Right lobe of liver (tissue), 6 donors: ENCODE data around the gene ATP6V1A. TPM values are rescaled to one million over a fixed set of nuclear protein-coding genes. Genes with fewer than 3 reads are reported as not detected.
A peak's percentile ranks its signal among the peaks of the same experiment; 100 is the strongest.

ENCODE experiments used
- ATAC-seq, 4 donors: fragments of 200-7000 bp; cut with Tn5 transposase; one replicate each; pipeline ENCODE4 v1.9.1; 2020; ENCODE audit warnings: mild to moderate bottlenecking in 4 of 4, moderate library complexity in 4 of 4
- DNase-seq, 3 donors: peaks; one replicate each; pipeline ENCODE4 v3.0.0-alpha.2; 2020
- H3K27ac ChIP-seq, 3 donors: fragments of 200-600 bp; one replicate each; pipeline ENCODE4 v1.8.0; 2022
- H3K27me3 ChIP-seq, 2 donors: fragments of 200-600 bp; one replicate each; pipeline ENCODE4 v1.8.0; 2022
- H3K36me3 ChIP-seq, 4 donors: fragments of 200-600 bp; sonication (generic) in 1 of 4; one replicate each; pipeline versions ENCODE4 v1.5.1 to v1.8.0; 2017 to 2022; ENCODE audit warnings: control low read depth in 1 of 4
- H3K4me1 ChIP-seq, 4 donors: fragments of 200-600 bp; sonication (generic) in 1 of 4; one replicate each; pipeline versions ENCODE4 v1.5.1 to v1.8.0; 2017 to 2022; ENCODE audit warnings: control low read depth in 1 of 4
- H3K4me3 ChIP-seq, 3 donors: fragments of 200-600 bp; one replicate each; pipeline ENCODE4 v1.8.0; 2022
- H3K9me3 ChIP-seq, 4 donors: fragments of 200-600 bp; sonication (generic) in 1 of 4; one replicate each; pipeline versions ENCODE4 v1.5.1 to v1.8.0; 2017 to 2022; ENCODE audit warnings: control low read depth in 1 of 4
- POLR2A ChIP-seq: fragments of 450-650 bp; IDR thresholded peaks from one replicate; pipeline ENCODE4 v1.6.1; 2017; ENCODE audit warnings: antibody characterized with exemption, mild to moderate bottlenecking
- WGBS: methylation state at CpG from one replicate; pipeline ENCODE4 v1.1.6; 2018; ENCODE audit warnings: low coverage, low lambda C conversion rate; ENCODE audit not compliant: insufficient coverage; ENCODE audit errors: missing lambda C conversion rate; 5-methylcytosine and 5-hydroxymethylcytosine counted together
- intact Hi-C, 2 donors: fragments of 100-400 bp; cut with DNase I; formaldehyde crosslinking; loops; one replicate each; pipeline versions ENCODE4 v1.11.2 to v1.14.1; 2022
- total RNA-seq, 6 experiments: library from RNA; depleted of rRNA in 2 of 6; stranded (reverse); fragments of >200 nt in 2 of 6; fragmentation: NEBNext Ultra II Directional in 3 of 6; extraction: Animal tissue kit (Norgen Biotek cat#: 25700) in 3 of 6; gene quantifications; one replicate each; pipeline versions ENCODE4 v1.1.0 to v1.2.4, GENCODE V29; 2016 to 2023
- TF ChIP-seq, protein P1 (sequence below), 4 donors: fragments of 200-600 bp in 3 of 4; fragments of 450-650 bp in 1 of 4; IDR thresholded peaks; one replicate each; pipeline versions ENCODE4 v1.5.1 to v1.8.0; 2016 to 2022; ENCODE audit warnings: antibody characterized with exemption in 4 of 4, mild to moderate bottlenecking in 2 of 4
- donor health status: DM: no; HTN: yes; CAD: no.
- donor health status: DM: no; HTN: no; CAD: no.
- donor health status: DM: no; HTN: no; CAD: no.
- donor health status: DM: no; HTN: yes; CAD: no.
- donor health status: DM: no; HTN: yes; CAD: no.

Gene ATP6V1A
- total RNA-seq, 6 experiments from 2014 or later: 39.6 to 52.7 (median 47.7) TPM

DNA sequence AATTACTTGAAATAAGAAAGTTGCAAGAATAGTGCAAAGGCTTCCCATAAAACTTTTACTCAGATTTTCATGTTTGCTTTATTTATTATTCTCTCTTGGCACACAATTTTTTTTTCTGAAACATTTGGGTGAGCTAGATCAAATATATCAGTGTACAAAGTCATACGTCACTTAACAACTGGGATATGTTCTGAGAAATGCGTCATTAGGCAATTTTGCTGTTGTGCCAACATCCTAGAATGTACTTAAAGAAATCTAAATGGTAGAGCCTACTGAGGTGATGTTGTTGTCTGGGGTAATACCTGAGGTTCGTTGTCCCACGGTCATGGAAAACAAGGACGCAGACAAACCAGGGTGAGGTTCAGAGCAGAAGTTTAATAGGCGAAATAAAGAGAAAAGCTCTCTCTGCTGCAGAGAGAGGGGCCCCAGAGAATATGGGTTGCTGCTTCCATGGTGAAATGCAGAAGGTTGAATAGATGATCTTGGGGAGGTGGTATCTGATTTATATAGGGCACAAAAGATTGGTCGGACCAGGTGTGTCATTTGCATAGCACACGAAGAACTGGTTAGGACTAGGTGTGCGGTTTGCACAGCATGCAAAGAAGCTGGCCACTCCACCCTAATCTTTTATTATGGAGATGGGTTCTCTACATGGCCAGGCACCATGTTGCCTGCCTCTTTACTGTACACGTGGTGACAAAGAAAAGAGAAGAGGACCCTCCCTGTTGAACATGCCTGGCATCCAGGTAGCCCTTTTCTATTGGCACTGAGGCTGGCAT lies 82.9 kb downstream of the ATP6V1A start:
- 78% methylated on average over 8 of the region's 10 CpGs for WGBS
- no peaks in the 10 kb centered on the region for H3K4me1 ChIP-seq
- no peaks in the 10 kb centered on the region for H3K27me3 ChIP-seq
- H3K36me3 ChIP-seq: no peaks in the 10 kb centered on the region
- TF ChIP-seq, protein P1, sequence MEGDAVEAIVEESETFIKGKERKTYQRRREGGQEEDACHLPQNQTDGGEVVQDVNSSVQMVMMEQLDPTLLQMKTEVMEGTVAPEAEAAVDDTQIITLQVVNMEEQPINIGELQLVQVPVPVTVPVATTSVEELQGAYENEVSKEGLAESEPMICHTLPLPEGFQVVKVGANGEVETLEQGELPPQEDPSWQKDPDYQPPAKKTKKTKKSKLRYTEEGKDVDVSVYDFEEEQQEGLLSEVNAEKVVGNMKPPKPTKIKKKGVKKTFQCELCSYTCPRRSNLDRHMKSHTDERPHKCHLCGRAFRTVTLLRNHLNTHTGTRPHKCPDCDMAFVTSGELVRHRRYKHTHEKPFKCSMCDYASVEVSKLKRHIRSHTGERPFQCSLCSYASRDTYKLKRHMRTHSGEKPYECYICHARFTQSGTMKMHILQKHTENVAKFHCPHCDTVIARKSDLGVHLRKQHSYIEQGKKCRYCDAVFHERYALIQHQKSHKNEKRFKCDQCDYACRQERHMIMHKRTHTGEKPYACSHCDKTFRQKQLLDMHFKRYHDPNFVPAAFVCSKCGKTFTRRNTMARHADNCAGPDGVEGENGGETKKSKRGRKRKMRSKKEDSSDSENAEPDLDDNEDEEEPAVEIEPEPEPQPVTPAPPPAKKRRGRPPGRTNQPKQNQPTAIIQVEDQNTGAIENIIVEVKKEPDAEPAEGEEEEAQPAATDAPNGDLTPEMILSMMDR (IDR thresholded peaks at IDR 0.05): no peak
- TF ChIP-seq POLR2A: no peak
- no peak overlapping the region for H3K4me3 ChIP-seq
- H3K27ac ChIP-seq: no peak overlapping the region
- intact Hi-C loops: no loop called here
- DNase-seq (no peak), ATAC-seq (no peak)
- H3K9me3 ChIP-seq: no peaks in the 10 kb centered on the region

DNA sequence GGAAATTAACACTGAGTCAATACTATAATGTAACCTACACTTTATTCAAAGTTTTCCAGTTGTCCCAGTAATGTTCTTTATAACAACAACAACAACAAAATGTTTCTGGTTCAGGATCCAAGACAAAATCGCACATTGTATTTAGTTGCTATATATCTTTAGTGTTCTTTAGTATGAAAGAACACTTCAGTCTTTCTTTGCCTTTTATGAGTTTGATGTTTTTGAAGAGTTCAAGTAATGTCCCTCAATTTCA lies 84.2 kb downstream of the ATP6V1A start:
- Histone ChIP-seq H3K36me3 (no peaks in the 10 kb centered on the region), H3K27ac (no peak overlapping the region), H3K4me1 (no peaks in the 10 kb centered on the region), H3K27me3 (no peaks in the 10 kb centered on the region), H3K9me3 (no peaks in the 10 kb centered on the region), H3K4me3 (no peak overlapping the region)
- intact Hi-C loops: no loop called here
- no peak for DNase-seq
- no peak for TF ChIP-seq POLR2A
- TF ChIP-seq, protein P1 (IDR thresholded peaks at IDR 0.05): no peak
- no peak for ATAC-seq
- 0% methylated on average over 1 of the region's 1 CpG for WGBS

DNA sequence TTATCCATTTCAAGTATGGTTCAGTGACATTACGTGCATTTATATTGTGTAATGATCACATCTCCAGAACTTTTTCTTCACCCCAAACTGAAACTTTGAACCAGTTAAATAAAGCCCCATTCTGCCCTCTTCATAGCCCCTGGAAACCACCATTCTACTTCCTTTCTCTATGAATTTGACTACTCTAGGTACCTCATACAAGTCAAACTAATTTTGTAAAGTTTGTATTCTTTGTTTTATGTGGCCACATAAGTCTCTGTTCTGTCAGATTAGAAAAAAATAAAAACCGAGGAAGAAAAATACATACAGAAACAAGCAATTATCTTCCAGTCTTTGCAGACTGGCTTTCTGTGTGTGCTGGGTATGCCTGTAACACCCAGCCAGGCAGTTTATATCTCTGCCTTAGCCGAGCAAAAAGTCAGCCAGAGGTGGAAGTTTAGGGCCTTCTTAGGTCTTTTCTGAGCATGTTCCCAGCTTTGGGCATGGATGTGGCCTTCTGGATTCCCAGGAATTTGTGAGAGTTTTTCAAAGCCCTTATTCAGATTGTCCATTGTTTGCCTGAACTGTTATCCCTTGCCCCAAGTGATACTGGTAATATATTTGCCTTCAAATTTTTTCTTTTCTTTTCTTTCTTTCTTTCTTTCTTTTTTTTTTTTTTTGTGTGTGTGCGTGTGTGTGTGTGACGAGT lies 85.8 kb downstream of the ATP6V1A start:
- no peaks in the 10 kb centered on the region for H3K9me3 ChIP-seq
- intact Hi-C loops: no loop called here
- TF ChIP-seq POLR2A: no peak
- TF ChIP-seq, protein P1 (IDR thresholded peaks at IDR 0.05): no peak

DNA sequence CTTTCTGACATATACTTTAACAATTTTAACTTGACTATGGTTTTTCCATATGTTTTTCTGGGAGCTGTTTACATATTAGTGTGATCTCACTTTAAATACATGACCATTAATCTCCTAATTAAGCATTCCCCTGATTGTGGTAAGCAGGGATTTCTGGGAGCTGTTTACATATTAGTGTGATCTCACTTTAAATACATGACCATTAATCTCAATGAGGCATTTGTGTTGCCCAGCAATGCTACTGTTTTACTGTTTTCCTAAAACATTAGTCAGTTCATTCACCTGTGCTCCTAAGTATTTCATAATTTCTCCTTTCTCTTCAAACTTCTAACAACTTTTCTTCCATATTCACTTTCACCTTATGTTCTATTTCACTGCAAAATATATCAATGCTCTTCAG lies 88.1 kb downstream of the ATP6V1A start:
- Histone ChIP-seq H3K9me3 (no peaks in the 10 kb centered on the region), H3K36me3 (no peaks in the 10 kb centered on the region), H3K4me3 (no peak overlapping the region), H3K27me3 (no peaks in the 10 kb centered on the region), H3K27ac (peak overlapping the region; percentile 30 to 72 (median 30)), H3K4me1 (no peaks in the 10 kb centered on the region)
- DNase-seq: no peak
- ATAC-seq: peak in 3 of 4 donors; percentile 9 to 66 (median 45)
- intact Hi-C loops: no loop called here
- TF ChIP-seq POLR2A: no peak
- TF ChIP-seq, protein P1 (IDR thresholded peaks at IDR 0.05): no peak

More for the DNA sequence above, 85.8 kb downstream of the ATP6V1A start:
- Histone ChIP-seq H3K4me3 (no peak overlapping the region), H3K27ac (no peak overlapping the region), H3K36me3 (no peaks in the 10 kb centered on the region), H3K27me3 (no peaks in the 10 kb centered on the region), H3K4me1 (no peaks in the 10 kb centered on the region)
- ATAC-seq (no peak), DNase-seq (no peak)
- WGBS: 87% methylated on average over 5 of the region's 5 CpGs
